Uterus (tissue), 4 donors: ENCODE data around the gene TANGO2. TPM values are rescaled to one million over a fixed set of nuclear protein-coding genes. Genes with fewer than 3 reads are reported as not detected.

Source experiments
- DNase-seq, 2 donors: peaks; one replicate each; pipeline ENCODE4 v3.0.0-alpha.2; 2019 to 2020
- H3K27ac ChIP-seq, 2 donors: fragments of 200-600 bp; sonication (generic); 1 replicate in 1 of 2; 2 replicates in 1 of 2; pipeline ENCODE4 v1.5.1; 2016 to 2018
- H3K27me3 ChIP-seq, 2 donors: fragments of 200-600 bp; sonication (generic); one replicate each; pipeline ENCODE4 v1.5.1; 2018 to 2019; ENCODE audit warnings: control low read depth in 1 of 2
- H3K36me3 ChIP-seq, 2 donors: fragments of 200-600 bp; sonication (generic); one replicate each; pipeline ENCODE4 v1.5.1; 2019; ENCODE audit warnings: control low read depth in 1 of 2
- H3K4me1 ChIP-seq, 2 donors: fragments of 200-600 bp; sonication (generic); one replicate each; pipeline ENCODE4 v1.5.1; 2018 to 2019; ENCODE audit warnings: control low read depth in 1 of 2
- H3K4me3 ChIP-seq, 2 donors: fragments of 200-600 bp; sonication (generic); 1 replicate in 1 of 2; 2 replicates in 1 of 2; pipeline ENCODE4 v1.5.1; 2018 to 2019; ENCODE audit warnings: mild to moderate bottlenecking in 1 of 2
- H3K9me3 ChIP-seq, 2 donors: fragments of 200-600 bp; sonication (generic); one replicate each; pipeline ENCODE4 v1.5.1; 2019; ENCODE audit warnings: control low read depth in 1 of 2
- CTCF ChIP-seq, 4 experiments: fragments of 200-600 bp in 2 of 4; fragments of 450-650 bp in 2 of 4; sonication (generic) in 2 of 4; IDR thresholded peaks; one replicate each; pipeline ENCODE4 v1.5.1; 2016 to 2019; ENCODE audit warnings: antibody characterized with exemption in 4 of 4, mild to moderate bottlenecking in 2 of 4, moderate library complexity in 1 of 4
- POLR2A ChIP-seq, 2 donors: fragments of 450-650 bp; IDR thresholded peaks; one replicate each; pipeline ENCODE4 v1.6.1; 2016; ENCODE audit warnings: antibody characterized with exemption in 2 of 2, mild to moderate bottlenecking in 1 of 2, moderate library complexity in 1 of 2
- intact Hi-C: fragments of 100-400 bp; cut with DNase I; formaldehyde crosslinking; loops from one replicate; pipeline ENCODE4 v1.15.1; 2023; ENCODE audit warnings: low total_unique reads
- total RNA-seq, 4 donors: library from RNA; depleted of rRNA in 3 of 4; stranded (reverse); fragments of >200 nt in 3 of 4; gene quantifications; one replicate each; pipeline versions ENCODE4 v1.1.0 to v1.2.4, GENCODE V29; 2014 to 2023
- donor health status: DM: yes; HTN: yes; CAD: no.

TANGO2 gene
- total RNA-seq, 4 donors from 2014 or later: 2.8 to 25.1 (median 13.3) TPM

GRCh38 chr22:19980766-19981165, 40.1 kb upstream of the TANGO2 start:
- Histone ChIP-seq H3K27ac (no peak overlapping the region), H3K9me3 (no peaks in the 10 kb centered on the region), H3K4me3 (no peak overlapping the region), H3K27me3 (no peaks in the 10 kb centered on the region), H3K4me1 (peaks cover 0 to 4% of the 10 kb centered on the region in 2 donors), H3K36me3 (no peaks in the 10 kb centered on the region)
- intact Hi-C loops: no loop called here
- TF ChIP-seq POLR2A (IDR thresholded peaks at IDR 0.05) (no peak), CTCF (IDR thresholded peaks at IDR 0.05) (no peak)
- no peak for DNase-seq

GRCh38 chr22:19981171-19981960, 39.5 kb upstream of the TANGO2 start:
- H3K4me1 ChIP-seq: peaks cover 0 to 10% of the 10 kb centered on the region in 2 donors
- no peak for DNase-seq
- TF ChIP-seq POLR2A (IDR thresholded peaks at IDR 0.05) (no peak), CTCF (IDR thresholded peaks at IDR 0.05) (no peak)

GRCh38 chr22:19981961-19982920, 38.7 kb upstream of the TANGO2 start:
- Histone ChIP-seq H3K4me3 (no peak overlapping the region), H3K9me3 (no peaks in the 10 kb centered on the region), H3K4me1 (peaks cover 0 to 13% of the 10 kb centered on the region in 2 donors), H3K36me3 (no peaks in the 10 kb centered on the region), H3K27me3 (no peaks in the 10 kb centered on the region), H3K27ac (no peak overlapping the region)
- intact Hi-C loops: no loop called here
- no peak for DNase-seq
- TF ChIP-seq CTCF (IDR thresholded peaks at IDR 0.05) (no peak), POLR2A (IDR thresholded peaks at IDR 0.05) (no peak)

More at GRCh38 chr22:19981171-19981960, 39.5 kb upstream of the TANGO2 start:
- Histone ChIP-seq H3K9me3 (no peaks in the 10 kb centered on the region), H3K27me3 (no peaks in the 10 kb centered on the region), H3K27ac (no peak overlapping the region), H3K4me3 (no peak overlapping the region), H3K36me3 (no peaks in the 10 kb centered on the region)
- intact Hi-C loops: no loop called here

GRCh38 chr22:19982991-19983578, 37.8 kb upstream of the TANGO2 start:
- H3K4me1 ChIP-seq: peaks cover 0 to 17% of the 10 kb centered on the region in 2 donors
- H3K27me3 ChIP-seq: no peaks in the 10 kb centered on the region
- no peak for TF ChIP-seq CTCF (IDR thresholded peaks at IDR 0.05)
- intact Hi-C loops: no loop called here
- H3K4me3 ChIP-seq: no peak overlapping the region
- H3K9me3 ChIP-seq: no peaks in the 10 kb centered on the region
- H3K36me3 ChIP-seq: no peaks in the 10 kb centered on the region
- DNase-seq: no peak
- no peak overlapping the region for H3K27ac ChIP-seq
